ENCODE data around the gene RNF34.
A peak's percentile ranks its signal among the peaks of the same experiment; 100 is the strongest.

The RNF34 gene

GRCh38 chr12:121388421-121388981 is 11.4 kb upstream of the RNF34 start:
- DNase-seq (ENCODE audit: low read depth in 2 of 3, low spot score in 2 of 3) = no peak

GRCh38 chr12:121390856-121391255 is 9.1 kb upstream of the RNF34 start:
- no peak for DNase-seq (ENCODE audit: low read depth in 2 of 3, low spot score in 2 of 3)

GRCh38 chr12:121391619-121392324 is 8.1 kb upstream of the RNF34 start:
- peak in 1 of 3 experiments; percentile 12 for DNase-seq (ENCODE audit: low read depth in 2 of 3, low spot score in 2 of 3)

- no peak for DNase-seq (ENCODE audit: low read depth in 2 of 3, low spot score in 2 of 3)
Measured at GRCh38 chr12:121392325-121392716, 7.6 kb upstream of the RNF34 start.

GRCh38 chr12:121397521-121397920 is 2.4 kb upstream of the RNF34 start:
- no peak for DNase-seq (ENCODE audit: low read depth in 2 of 3, low spot score in 2 of 3)

GRCh38 chr12:121398355-121398754 is 1.6 kb upstream of the RNF34 start:
- DNase-seq (ENCODE audit: low read depth in 2 of 3, low spot score in 2 of 3) = no peak

- DNase-seq (ENCODE audit: low read depth in 2 of 3, low spot score in 2 of 3) = peak; percentile 23 to 50 (median 39)
Measured at GRCh38 chr12:121400332-121401139, 618 bp downstream of the RNF34 start.

- no peak for DNase-seq (ENCODE audit: low read depth in 2 of 3, low spot score in 2 of 3)
Measured at GRCh38 chr12:121403721-121404120, 3.8 kb downstream of the RNF34 start.

- no peak for DNase-seq (ENCODE audit: low read depth in 2 of 3, low spot score in 2 of 3)
Measured at GRCh38 chr12:121404734-121405133, 4.8 kb downstream of the RNF34 start.

- no peak for DNase-seq (ENCODE audit: low read depth in 2 of 3, low spot score in 2 of 3)
Measured at GRCh38 chr12:121405211-121405610, 5.3 kb downstream of the RNF34 start.

GRCh38 chr12:121413917-121414316 is 14.0 kb downstream of the RNF34 start:
- DNase-seq (ENCODE audit: low read depth in 2 of 3, low spot score in 2 of 3) = no peak

GRCh38 chr12:121417847-121418246 is 17.9 kb downstream of the RNF34 start:
- no peak for DNase-seq (ENCODE audit: low read depth in 2 of 3, low spot score in 2 of 3)

GRCh38 chr12:121420109-121420508 is 20.2 kb downstream of the RNF34 start:
- no peak for DNase-seq (ENCODE audit: low read depth in 2 of 3, low spot score in 2 of 3)

GRCh38 chr12:121423253-121423652 is 23.3 kb downstream of the RNF34 start:
- DNase-seq (ENCODE audit: low read depth in 2 of 3, low spot score in 2 of 3) = no peak

GRCh38 chr12:121423682-121424623 is 24.0 kb downstream of the RNF34 start:
- no peak for DNase-seq (ENCODE audit: low read depth in 2 of 3, low spot score in 2 of 3)

- no peak for DNase-seq (ENCODE audit: low read depth in 2 of 3, low spot score in 2 of 3)
Measured at GRCh38 chr12:121424624-121424975, 24.7 kb downstream of the RNF34 start.

GRCh38 chr12:121427556-121428050 is 27.7 kb downstream of the RNF34 start:
- no peak for DNase-seq (ENCODE audit: low read depth in 2 of 3, low spot score in 2 of 3)

GRCh38 chr12:121428883-121429282 is 29.0 kb downstream of the RNF34 start:
- no peak for DNase-seq (ENCODE audit: low read depth in 2 of 3, low spot score in 2 of 3)

GRCh38 chr12:121430833-121431415 is 31.0 kb downstream of the RNF34 start:
- no peak for DNase-seq (ENCODE audit: low read depth in 2 of 3, low spot score in 2 of 3)

GRCh38 chr12:121432740-121433480 is 33.0 kb downstream of the RNF34 start:
- no peak for DNase-seq (ENCODE audit: low read depth in 2 of 3, low spot score in 2 of 3)
